ENCODE measurements around the gene UROC1.

UROC1 gene

GRCh38 chr3:126515066-126515706 lies 2.4 kb downstream of the UROC1 start:
- DNase-seq = no peak

GRCh38 chr3:126514161-126514560 lies 3.4 kb downstream of the UROC1 start:
- DNase-seq = no peak

- DNase-seq = no peak
Observed at GRCh38 chr3:126512916-126513650, 4.5 kb downstream of the UROC1 start.

- no peak for DNase-seq
Observed at GRCh38 chr3:126512026-126512425, 5.5 kb downstream of the UROC1 start.

GRCh38 chr3:126511291-126511690 lies 6.3 kb downstream of the UROC1 start:
- DNase-seq = no peak

- DNase-seq = no peak
Observed at GRCh38 chr3:126510308-126510910, 7.2 kb downstream of the UROC1 start.

GRCh38 chr3:126509597-126510307 lies 7.8 kb downstream of the UROC1 start:
- no peak for DNase-seq

- no peak for DNase-seq
Observed at GRCh38 chr3:126508564-126508964, 9.0 kb downstream of the UROC1 start.

- DNase-seq = no peak
Observed at GRCh38 chr3:126507886-126508285, 9.7 kb downstream of the UROC1 start.

GRCh38 chr3:126503701-126504100 lies 13.9 kb downstream of the UROC1 start:
- DNase-seq = no peak

- no peak for DNase-seq
Observed at GRCh38 chr3:126502656-126503055, 14.9 kb downstream of the UROC1 start.

GRCh38 chr3:126501736-126502135 lies 15.8 kb downstream of the UROC1 start:
- no peak for DNase-seq

GRCh38 chr3:126501054-126501453 lies 16.5 kb downstream of the UROC1 start:
- no peak for DNase-seq

GRCh38 chr3:126500016-126500415 lies 17.6 kb downstream of the UROC1 start:
- DNase-seq = no peak

- no peak for DNase-seq
Observed at GRCh38 chr3:126499401-126499800, 18.2 kb downstream of the UROC1 start.

- no peak for DNase-seq
Observed at GRCh38 chr3:126498929-126499328, 18.6 kb downstream of the UROC1 start.

GRCh38 chr3:126498461-126498860 lies 19.1 kb downstream of the UROC1 start:
- DNase-seq = no peak

GRCh38 chr3:126497956-126498355 lies 19.6 kb downstream of the UROC1 start:
- no peak for DNase-seq

- DNase-seq = no peak
Observed at GRCh38 chr3:126496894-126497850, 20.4 kb downstream of the UROC1 start.

GRCh38 chr3:126495786-126496185 lies 21.8 kb downstream of the UROC1 start:
- no peak for DNase-seq

GRCh38 chr3:126494970-126495230 lies 22.7 kb downstream of the UROC1 start:
- DNase-seq = no peak

- DNase-seq = no peak
Observed at GRCh38 chr3:126494204-126494969, 23.2 kb downstream of the UROC1 start.

Measured in cerebellar nuclear complex (tissue), 1 donor.